K562 (cell line): Measurements from ENCODE around the gene ZC4H2. TPM values are rescaled to one million over a fixed set of nuclear protein-coding genes. Genes with fewer than 3 reads are reported as not detected.

ENCODE experiments used
- ATAC-seq: fragments of 200-7000 bp; cut with Tn5 transposase; 3 replicates; pipeline ENCODE4 v1.9.1; 2020; ENCODE audit warnings: moderate library complexity
- BruUV-seq: library from RNA; stranded (reverse); fragments of 400-500 nt; replicated peaks from 2 replicates; lab custom pipeline; 2021; lab: Mats Ljungman, UMichigan
- CTCF ChIA-PET: fragments of 300-600 bp; formaldehyde crosslinking; extraction: SDS; loops from one replicate; lab custom pipeline; 2021; ENCODE audit warnings: low intra/inter-chr PET ratio; lab: Yijun Ruan, JAX
- POLR2A ChIA-PET: fragments of 300-600, 350-650 bp; sonication (Branson Sonifier 250); formaldehyde crosslinking; extraction: SDS; loops from one replicate; lab custom pipeline; 2021; ENCODE audit warnings: antibody characterized with exemption, inconsistent platforms; lab: Yijun Ruan, JAX
- DNase-seq, 4 experiments: peaks; one replicate each; pipeline versions ENCODE4 v3.0.0 to v3.0.0-alpha.2; 2011 to 2018; ENCODE audit warnings: low spot score in 3 of 4, mixed read lengths in 3 of 4; ENCODE audit errors: extremely low read depth in 1 of 4
- FAIRE-seq: peaks from 2 replicates; lab custom pipeline; 2011; peaks lifted over from hg19 to GRCh38; lab: Jason Lieb, UNC
- H2AFZ ChIP-seq: 2 replicates; pipeline ENCODE4 v1.6.0; 2011; ENCODE audit warnings: low read depth, low read length, control low read depth, inconsistent platforms
- H3K27ac ChIP-seq: fragments of 200-600 bp; 3 replicates; pipeline ENCODE4 v1.8.0; 2011; ENCODE audit warnings: low read depth, mild to moderate bottlenecking, control low read depth, inconsistent platforms, low read length, moderate library complexity, mixed read lengths; ENCODE audit errors: extremely low read depth
- H3K27me3 ChIP-seq, 2 experiments: fragments of 300-600 bp in 1 of 2; 2 replicates in 1 of 2; 3 replicates in 1 of 2; pipeline versions ENCODE4 v1.6.0 to v1.8.0; 2011; ENCODE audit warnings: inconsistent platforms in 2 of 2, low read length in 2 of 2, mild to moderate bottlenecking in 1 of 2, mixed read lengths in 1 of 2, moderate library complexity in 1 of 2; ENCODE audit not compliant: control insufficient read depth in 2 of 2, insufficient read depth in 2 of 2
- H3K36me3 ChIP-seq: fragments of 300-600 bp; 3 replicates; pipeline ENCODE4 v1.8.0; 2011; ENCODE audit warnings: mild to moderate bottlenecking, low read length, inconsistent platforms; ENCODE audit not compliant: control insufficient read depth, insufficient read depth
- H3K4me1 ChIP-seq, 2 experiments: fragments of 200-600 bp in 1 of 2; replicated peaks in 1 of 2; 2 replicates in 1 of 2; 3 replicates in 1 of 2; pipeline versions ENCODE4 v1.5.1 to v1.8.0; 2011; ENCODE audit warnings: inconsistent platforms in 2 of 2, low read length in 2 of 2, mild to moderate bottlenecking in 1 of 2, mixed read lengths in 1 of 2, moderate library complexity in 1 of 2; ENCODE audit not compliant: control insufficient read depth in 2 of 2, insufficient read depth in 2 of 2
- H3K4me2 ChIP-seq: 2 replicates; pipeline ENCODE4 v1.6.1; 2011; ENCODE audit warnings: low read length, control low read depth, inconsistent platforms, mixed read lengths; ENCODE audit not compliant: insufficient read depth
- H3K4me3 ChIP-seq: fragments of 200-600 bp; sonication (generic), shearing (Covaris generic); 2 replicates; pipeline ENCODE4 v1.5.1; 2016; ENCODE audit warnings: control low read depth, inconsistent platforms
- H3K79me2 ChIP-seq: fragments of 200-600 bp; 3 replicates; pipeline ENCODE4 v1.8.0; 2011; ENCODE audit warnings: low read length, inconsistent platforms; ENCODE audit not compliant: control insufficient read depth, insufficient read depth
- H3K9ac ChIP-seq, 2 experiments: 2 replicates each; pipeline versions ENCODE4 v1.6.0 to v1.6.1; 2011; ENCODE audit warnings: low read depth in 2 of 2, low read length in 2 of 2, control low read depth in 1 of 2, inconsistent platforms in 1 of 2, mild to moderate bottlenecking in 1 of 2, mixed read lengths in 1 of 2; ENCODE audit not compliant: insufficient read depth in 1 of 2
- H3K9me1 ChIP-seq: one replicate; pipeline ENCODE4 v1.6.0; 2011; ENCODE audit warnings: inconsistent platforms, mild to moderate bottlenecking, low read length, moderate library complexity; ENCODE audit not compliant: control insufficient read depth, insufficient read depth
- H3K9me3 ChIP-seq: replicated peaks from 2 replicates; pipeline ENCODE4 v1.5.1; 2011; ENCODE audit warnings: low read depth, low read length, inconsistent platforms; ENCODE audit not compliant: control insufficient read depth, insufficient read depth
- H4K20me1 ChIP-seq: replicated peaks from 2 replicates; pipeline ENCODE4 v1.6.1; 2011; ENCODE audit warnings: low read length, inconsistent platforms, mixed read lengths; ENCODE audit not compliant: control insufficient read depth, insufficient read depth
- C11orf30 ChIP-seq: fragments of 450-650 bp; IDR thresholded peaks from 2 replicates; pipeline ENCODE4 v1.6.1; 2016; ENCODE audit warnings: low read depth, mild to moderate bottlenecking
- GTF2A2 ChIP-seq: IDR thresholded peaks from 2 replicates; pipeline ENCODE4 v1.6.1; 2016; ENCODE audit warnings: mild to moderate bottlenecking, missing genetic modification characterization, missing compliant biosample characterization
- LEF1 ChIP-seq: fragments of 450-650 bp; IDR thresholded peaks from 2 replicates; pipeline ENCODE4 v1.6.1; 2016; ENCODE audit warnings: mild to moderate bottlenecking
- MAFF ChIP-seq: IDR thresholded peaks from 2 replicates; pipeline ENCODE4 v1.6.1; 2012; ENCODE audit warnings: low read length, improper control_type of control experiment
- MAFG ChIP-seq: fragments of 450-650 bp; conservative IDR thresholded peaks from 2 replicates; pipeline ENCODE4 v1.6.1; 2016; ENCODE audit warnings: missing genetic modification characterization, missing compliant biosample characterization
- NCOR1 ChIP-seq: fragments of 450-650 bp; IDR thresholded peaks from 2 replicates; pipeline ENCODE4 v1.6.1; 2016; ENCODE audit warnings: mild to moderate bottlenecking, moderate library complexity
- NFIC ChIP-seq: fragments of 450-650 bp; IDR thresholded peaks from 2 replicates; pipeline ENCODE4 v1.6.1; 2017; ENCODE audit warnings: mild to moderate bottlenecking, inconsistent platforms
- OTX1 ChIP-seq: fragments of 450-650 bp; formaldehyde crosslinking; IDR thresholded peaks from 2 replicates; pipeline ENCODE4 v1.4.0; 2022; ENCODE audit warnings: mild to moderate bottlenecking
- SP2 ChIP-seq: IDR thresholded peaks from 2 replicates; pipeline ENCODE4 v1.6.1; 2011; ENCODE audit warnings: mild to moderate bottlenecking, low read depth, low read length, moderate library complexity; ENCODE audit not compliant: poor library complexity, severe bottlenecking; ENCODE audit errors: extremely low read depth
- SRSF1 ChIP-seq: fragments of 200-400 bp; formaldehyde crosslinking; IDR thresholded peaks from 2 replicates; pipeline ENCODE4 v1.6.1; 2017; ENCODE audit warnings: mild to moderate bottlenecking, low read depth, low read length, moderate library complexity
- THRAP3 ChIP-seq: fragments of 450-650 bp; IDR thresholded peaks from 2 replicates; pipeline ENCODE4 v1.6.1; 2016; ENCODE audit warnings: mild to moderate bottlenecking, inconsistent platforms, borderline replicate concordance
- ZNF232 ChIP-seq: sonication (generic); formaldehyde crosslinking; IDR thresholded peaks from 2 replicates; pipeline ENCODE4 v1.8.0; 2022; ENCODE audit warnings: mild to moderate bottlenecking, missing genetic modification reagents
- ZNF316 ChIP-seq: fragments of 450-650 bp; IDR thresholded peaks from 2 replicates; pipeline ENCODE4 v1.6.1; 2016
- ZNF507 ChIP-seq: conservative IDR thresholded peaks from 2 replicates; pipeline ENCODE4 v1.6.1; 2017; ENCODE audit warnings: missing genetic modification characterization, missing compliant biosample characterization
- in situ Hi-C: fragments of 300-500 bp; cut with MboI; formaldehyde crosslinking; loops from 4 replicates; pipeline ENCODE4 v1.15.0; 2018; ENCODE audit warnings: inconsistent platforms, mixed read lengths
- intact Hi-C: fragments of 100-400 bp; cut with micrococcal nuclease; formaldehyde crosslinking; loops from 2 replicates; pipeline ENCODE4 v1.14.2; 2022
- polyA plus RNA-seq, 8 experiments: library from polyadenylated mRNA; depleted of rRNA in 4 of 8; stranded (reverse) in 5 of 8; unstranded in 3 of 8; fragments of >200 nt; fragmentation: Nextera tagmentation in 2 of 8; fragmentation: Illumina TruSeq in 1 of 8; extraction: Ambion mirVana in 2 of 8; extraction: Trizol in 1 of 8; gene quantifications; 2 replicates each; pipeline versions ENCODE4 v1.2.1 to v1.2.3, GENCODE V29; 2011 to 2014; ENCODE audit warnings: inconsistent platforms in 1 of 8, missing spikeins in 1 of 8
- total RNA-seq, 7 experiments: library from RNA; depleted of rRNA in 6 of 7; stranded (reverse); fragments of >200 nt in 6 of 7; fragmentation: Illumina TruSeq in 2 of 7; extraction: Trizol in 2 of 7; gene quantifications; 2 replicates each; pipeline versions ENCODE4 v1.2.1 to v1.2.3, GENCODE V29; 2011 to 2021; ENCODE audit warnings: low replicate concordance in 1 of 7
- TF ChIP-seq, protein P1 (sequence below): sonication (generic); formaldehyde crosslinking; IDR thresholded peaks from 2 replicates; pipeline ENCODE4 v1.9.0; 2022; ENCODE audit warnings: mild to moderate bottlenecking, missing genetic modification reagents
- TF ChIP-seq, protein P2 (sequence below): fragments of 450-650 bp; conservative IDR thresholded peaks from 2 replicates; pipeline ENCODE4 v1.6.1; 2016; ENCODE audit warnings: missing genetic modification characterization, low read depth, mild to moderate bottlenecking, control low read depth, missing compliant biosample characterization

ZC4H2 gene
- total and polyA plus RNA-seq, 9 of the 15 experiments (the other 6 are each of a cell fraction or from before 2014, with no cell fraction given), result 1.1 to 7.0 (median 3.2) TPM

DNA sequence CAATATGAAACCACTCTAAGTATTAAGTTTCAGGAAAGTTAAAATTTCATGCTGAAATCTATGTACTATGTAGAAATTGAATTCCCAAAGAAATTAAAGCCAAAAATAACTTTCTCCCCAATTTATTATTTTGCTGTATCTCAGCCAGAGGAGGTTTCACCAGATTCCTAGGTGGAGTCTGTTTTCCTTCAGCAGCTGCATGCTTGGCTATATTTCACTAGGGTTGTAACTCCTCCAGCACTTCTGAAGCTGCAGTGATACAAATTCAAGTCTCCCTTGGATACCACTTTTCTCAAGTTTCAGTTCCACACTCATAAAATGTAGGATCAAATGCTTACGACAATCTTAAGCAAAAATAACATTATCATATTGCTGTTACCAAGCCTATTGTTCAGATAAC, 41.2 kb upstream of the ZC4H2 start (continued):
- TF ChIP-seq ZNF507 (no peak), SP2 (no peak), NFIC (no peak), OTX1 (CRISPR knock-in tag) (no peak), THRAP3 (no peak), GTF2A2 (tag) (no peak), LEF1 (no peak), SRSF1 (no peak)

DNA sequence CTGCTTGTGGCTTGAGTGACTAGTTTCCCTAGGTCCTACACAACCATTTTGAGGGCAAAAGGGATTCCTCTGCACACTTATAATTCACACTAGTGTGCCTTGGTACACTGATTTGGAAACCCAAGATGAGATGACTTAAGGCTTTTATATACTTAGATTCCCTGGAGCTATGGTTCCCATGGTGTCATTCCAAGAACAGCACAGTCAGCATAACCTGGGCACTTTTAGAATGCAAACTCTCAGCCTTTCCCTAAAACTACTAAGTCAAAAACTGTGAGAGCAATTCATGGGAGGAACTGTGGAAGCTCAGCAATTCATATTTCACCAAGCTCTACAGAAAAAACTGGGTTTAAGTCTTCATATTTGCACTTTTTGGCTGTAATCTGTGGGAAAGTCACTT, 38.0 kb upstream of the ZC4H2 start:
- no peak for FAIRE-seq
- ChIA-PET CTCF (no interaction called here), POLR2A (no interaction called here)
- Histone ChIP-seq H4K20me1 (no peaks in the 10 kb centered on the region), H3K27ac (no peak overlapping the region), H3K4me3 (no peak overlapping the region), H3K4me1 (no peaks in the 10 kb centered on the region), H3K9me3 (no peaks in the 10 kb centered on the region), H3K9me1 (no peaks in the 10 kb centered on the region), H3K9ac (no peak overlapping the region), H3K36me3 (no peaks in the 10 kb centered on the region), H3K4me2 (no peak overlapping the region), H2AFZ (no peak overlapping the region), H3K27me3 (no peaks in the 10 kb centered on the region), H3K79me2 (no peaks in the 10 kb centered on the region)
- intact Hi-C loops (no loop called here), in situ Hi-C loops (no loop called here)
- no peak for ATAC-seq
- TF ChIP-seq, protein P1, sequence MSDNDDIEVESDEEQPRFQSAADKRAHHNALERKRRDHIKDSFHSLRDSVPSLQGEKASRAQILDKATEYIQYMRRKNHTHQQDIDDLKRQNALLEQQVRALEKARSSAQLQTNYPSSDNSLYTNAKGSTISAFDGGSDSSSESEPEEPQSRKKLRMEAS (CRISPR knock-in tag), result no peak
- TF ChIP-seq C11orf30, result 0 out of 2 replicates have a peak, but pooled peaks have one; percentile 22
- TF ChIP-seq, protein P2, sequence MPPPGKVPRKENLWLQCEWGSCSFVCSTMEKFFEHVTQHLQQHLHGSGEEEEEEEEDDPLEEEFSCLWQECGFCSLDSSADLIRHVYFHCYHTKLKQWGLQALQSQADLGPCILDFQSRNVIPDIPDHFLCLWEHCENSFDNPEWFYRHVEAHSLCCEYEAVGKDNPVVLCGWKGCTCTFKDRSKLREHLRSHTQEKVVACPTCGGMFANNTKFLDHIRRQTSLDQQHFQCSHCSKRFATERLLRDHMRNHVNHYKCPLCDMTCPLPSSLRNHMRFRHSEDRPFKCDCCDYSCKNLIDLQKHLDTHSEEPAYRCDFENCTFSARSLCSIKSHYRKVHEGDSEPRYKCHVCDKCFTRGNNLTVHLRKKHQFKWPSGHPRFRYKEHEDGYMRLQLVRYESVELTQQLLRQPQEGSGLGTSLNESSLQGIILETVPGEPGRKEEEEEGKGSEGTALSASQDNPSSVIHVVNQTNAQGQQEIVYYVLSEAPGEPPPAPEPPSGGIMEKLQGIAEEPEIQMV, result no peak
- no peak for TF ChIP-seq NCOR1
- TF ChIP-seq MAFF, result peak; percentile 45; the same call in 1 of the 2 replicates
- 0 out of 2 replicates have a peak, but pooled peaks have one; percentile 28 for TF ChIP-seq ZNF316
- TF ChIP-seq ZNF232 (CRISPR knock-in tag), result no peak
- TF ChIP-seq MAFG, result 0 out of 2 replicates have a peak, but pooled peaks have one; percentile 29
- no TSS peak for BruUV-seq
- no peak for DNase-seq
